Measurements from ENCODE around the gene NRBF2. TPM values are rescaled to one million over a fixed set of nuclear protein-coding genes. Genes with fewer than 3 reads are reported as not detected.

Gene NRBF2
- total and polyA plus RNA-seq, 2 donors (not counting 1 experiment from before 2014, with no cell fraction given), result 8.3 to 24.6 TPM

DNA sequence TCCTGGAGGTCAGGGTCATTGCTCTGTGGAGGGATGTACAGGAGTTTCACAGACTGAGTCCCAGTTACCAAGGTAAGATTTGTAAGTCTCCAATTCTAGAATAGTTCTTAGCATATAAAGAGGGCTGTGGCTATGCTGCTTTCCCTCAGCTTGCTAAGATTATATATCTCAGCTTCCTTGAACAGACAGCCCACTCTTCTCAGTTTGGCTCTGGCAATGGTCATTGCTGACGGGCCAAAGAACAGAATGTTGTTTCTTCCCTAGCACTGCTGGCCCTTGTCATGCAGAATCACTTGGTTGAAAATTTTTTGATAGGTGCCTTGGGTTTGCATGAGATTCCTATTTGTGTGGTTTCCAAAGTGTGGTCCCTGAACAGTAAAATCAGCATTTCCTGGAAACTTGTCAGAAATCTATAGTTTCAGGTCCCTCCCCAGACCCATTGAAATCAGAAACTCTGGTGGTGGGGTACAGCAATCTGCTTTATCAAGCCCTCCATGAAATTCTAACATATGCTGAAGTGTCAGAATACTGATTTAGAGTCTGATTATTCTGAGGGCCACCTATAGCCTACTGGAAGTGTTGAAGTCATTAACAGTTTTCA is 38.2 kb downstream of the NRBF2 start:
- ChIA-PET CTCF (interaction anchor here (1.9 to 16.5 kb wide), 3 partner anchors 13 to 547 kb away, joined by 4 to 453 read pairs (median 7); no protein-coding TSS in a partner anchor), POLR2A (no interaction called here)
- peaks cover 29% of the 10 kb centered on the region for H3K4me1 Mint-ChIP-seq
- H3K4me3 Mint-ChIP-seq, result no peak overlapping the region
- no peak overlapping the region for H2AFZ ChIP-seq (ENCODE audit: insufficient read depth, low read depth, low read length, poor library complexity, severe bottlenecking)
- H3K79me2 ChIP-seq (ENCODE audit: control insufficient read depth, insufficient read depth, low read length), result peaks cover 11% of the 10 kb centered on the region
- DNase-seq, result no peak
- TF ChIP-seq, protein P1, sequence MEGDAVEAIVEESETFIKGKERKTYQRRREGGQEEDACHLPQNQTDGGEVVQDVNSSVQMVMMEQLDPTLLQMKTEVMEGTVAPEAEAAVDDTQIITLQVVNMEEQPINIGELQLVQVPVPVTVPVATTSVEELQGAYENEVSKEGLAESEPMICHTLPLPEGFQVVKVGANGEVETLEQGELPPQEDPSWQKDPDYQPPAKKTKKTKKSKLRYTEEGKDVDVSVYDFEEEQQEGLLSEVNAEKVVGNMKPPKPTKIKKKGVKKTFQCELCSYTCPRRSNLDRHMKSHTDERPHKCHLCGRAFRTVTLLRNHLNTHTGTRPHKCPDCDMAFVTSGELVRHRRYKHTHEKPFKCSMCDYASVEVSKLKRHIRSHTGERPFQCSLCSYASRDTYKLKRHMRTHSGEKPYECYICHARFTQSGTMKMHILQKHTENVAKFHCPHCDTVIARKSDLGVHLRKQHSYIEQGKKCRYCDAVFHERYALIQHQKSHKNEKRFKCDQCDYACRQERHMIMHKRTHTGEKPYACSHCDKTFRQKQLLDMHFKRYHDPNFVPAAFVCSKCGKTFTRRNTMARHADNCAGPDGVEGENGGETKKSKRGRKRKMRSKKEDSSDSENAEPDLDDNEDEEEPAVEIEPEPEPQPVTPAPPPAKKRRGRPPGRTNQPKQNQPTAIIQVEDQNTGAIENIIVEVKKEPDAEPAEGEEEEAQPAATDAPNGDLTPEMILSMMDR (IDR thresholded peaks at IDR 0.05), result no peak
- no peak for TF ChIP-seq EZH2 (IDR thresholded peaks at IDR 0.05; ENCODE audit: borderline replicate concordance, insufficient read depth, low read depth, low read length, poor library complexity, severe bottlenecking)
- H3K36me3 ChIP-seq (replicated peaks in 1 of 2; ENCODE audit: control extremely low read depth in 1 of 2, control insufficient read depth in 1 of 2, extremely low read depth in 1 of 2, insufficient read depth in 2 of 2, low read length in 1 of 2), result peaks cover 15 to 61% of the 10 kb centered on the region in 2 experiments
- H3K9me3 Mint-ChIP-seq (ENCODE audit: insufficient read depth), result no peaks in the 10 kb centered on the region
- peak overlapping the region; percentile 53 for H3K27ac Mint-ChIP-seq
- no CpG with 5 or more reads among the region's 1 CpG for WGBS (ENCODE audit: insufficient coverage)
- H4K20me1 ChIP-seq (ENCODE audit: control insufficient read depth, insufficient read depth, low read length, poor library complexity, severe bottlenecking), result peaks cover 8% of the 10 kb centered on the region
- intact Hi-C loops (cut with micrococcal nuclease), result loop anchor here (5.0 kb wide), 1 partner anchor 96 kb away; no protein-coding TSS in a partner anchor
- no peak overlapping the region for H3K27ac ChIP-seq (ENCODE audit: low read length in 2 of 2)
- H3K4me3 ChIP-seq (ENCODE audit: control extremely low read depth in 1 of 5, extremely low read depth in 1 of 5, insufficient read depth in 1 of 5, low read depth in 2 of 5, low read length in 4 of 5), result no peak overlapping the region
- no peak overlapping the region for H3K9ac ChIP-seq (ENCODE audit: low read length)
- peaks cover 18 to 22% of the 10 kb centered on the region in 2 donors for H3K4me1 ChIP-seq (ENCODE audit: control insufficient read depth in 2 of 2, insufficient read depth in 2 of 2, low read length in 2 of 2)
- no peak for ATAC-seq (ENCODE audit: low read depth)
- no peak overlapping the region for H3K4me2 ChIP-seq (replicated peaks; ENCODE audit: low read depth, low read length, poor library complexity, severe bottlenecking)
- no peaks in the 10 kb centered on the region for H3K27me3 ChIP-seq (replicated peaks in 1 of 4; ENCODE audit: control extremely low read depth in 1 of 4, control insufficient read depth in 3 of 4, insufficient read depth in 4 of 4, low read length in 3 of 4)
- H3K27me3 Mint-ChIP-seq, result no peaks in the 10 kb centered on the region
- H3K9me3 ChIP-seq (ENCODE audit: control extremely low read depth in 1 of 3, control insufficient read depth in 2 of 3, insufficient read depth in 1 of 3, low read length in 2 of 3), result no peaks in the 10 kb centered on the region

DNA sequence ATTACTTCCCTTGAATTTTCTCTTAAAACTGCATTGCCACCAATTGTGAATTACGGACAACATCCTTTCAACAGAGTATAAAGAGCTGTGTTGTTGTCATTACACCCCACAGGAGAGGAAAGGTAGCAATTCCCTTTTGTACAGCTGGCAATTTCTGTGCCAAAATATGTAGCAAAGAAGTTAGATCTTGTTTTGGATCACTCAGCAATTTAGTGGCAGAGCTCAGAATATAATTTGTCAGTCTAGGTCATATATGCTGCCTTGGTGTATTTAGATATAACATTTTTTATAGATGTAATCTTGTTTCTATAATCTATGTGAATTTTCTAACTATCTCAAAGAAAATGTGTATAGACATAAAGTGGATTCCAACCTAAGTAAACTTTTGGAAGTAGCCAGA is 38.8 kb downstream of the NRBF2 start:
- Mint-ChIP-seq H3K4me1 (peaks cover 29% of the 10 kb centered on the region), H3K4me3 (no peak overlapping the region), H3K27me3 (no peaks in the 10 kb centered on the region), H3K27ac (no peak overlapping the region), H3K9me3 (ENCODE audit: insufficient read depth) (no peaks in the 10 kb centered on the region)
- no peak overlapping the region for H3K4me3 ChIP-seq (ENCODE audit: control extremely low read depth in 1 of 5, extremely low read depth in 1 of 5, insufficient read depth in 1 of 5, low read depth in 2 of 5, low read length in 4 of 5)
- DNase-seq (no peak), ATAC-seq (ENCODE audit: low read depth) (no peak)
- H3K27me3 ChIP-seq (replicated peaks in 1 of 4; ENCODE audit: control extremely low read depth in 1 of 4, control insufficient read depth in 3 of 4, insufficient read depth in 4 of 4, low read length in 3 of 4), result no peaks in the 10 kb centered on the region
- no peak overlapping the region for H3K9ac ChIP-seq (ENCODE audit: low read length)
- ChIA-PET CTCF (interaction anchor here (16.5 kb wide), 1 partner anchor 547 kb away, joined by 453 read pairs; no protein-coding TSS in a partner anchor), POLR2A (no interaction called here)
- H3K4me1 ChIP-seq (ENCODE audit: control insufficient read depth in 2 of 2, insufficient read depth in 2 of 2, low read length in 2 of 2), result peaks cover 18 to 22% of the 10 kb centered on the region in 2 donors
- H2AFZ ChIP-seq (ENCODE audit: insufficient read depth, low read depth, low read length, poor library complexity, severe bottlenecking), result no peak overlapping the region
- H3K36me3 ChIP-seq (replicated peaks in 1 of 2; ENCODE audit: control extremely low read depth in 1 of 2, control insufficient read depth in 1 of 2, extremely low read depth in 1 of 2, insufficient read depth in 2 of 2, low read length in 1 of 2), result peaks cover 14 to 66% of the 10 kb centered on the region in 2 experiments
- no peak overlapping the region for H3K4me2 ChIP-seq (replicated peaks; ENCODE audit: low read depth, low read length, poor library complexity, severe bottlenecking)
- peaks cover 11% of the 10 kb centered on the region for H3K79me2 ChIP-seq (ENCODE audit: control insufficient read depth, insufficient read depth, low read length)
- peak overlapping the region in 1 of 2 donors; percentile 38 for H3K27ac ChIP-seq (ENCODE audit: low read length in 2 of 2)
- peaks cover 6% of the 10 kb centered on the region for H4K20me1 ChIP-seq (ENCODE audit: control insufficient read depth, insufficient read depth, low read length, poor library complexity, severe bottlenecking)
- intact Hi-C loops (cut with micrococcal nuclease), result loop anchor here (5.0 kb wide), 1 partner anchor 95 kb away; no protein-coding TSS in a partner anchor
- no CpG with 5 or more reads among the region's 1 CpG for WGBS (ENCODE audit: insufficient coverage)
- no peak for TF ChIP-seq EZH2 (IDR thresholded peaks at IDR 0.05; ENCODE audit: borderline replicate concordance, insufficient read depth, low read depth, low read length, poor library complexity, severe bottlenecking)
- TF ChIP-seq, protein P1 (IDR thresholded peaks at IDR 0.05), result no peak
- no peaks in the 10 kb centered on the region for H3K9me3 ChIP-seq (ENCODE audit: control extremely low read depth in 1 of 3, control insufficient read depth in 2 of 3, insufficient read depth in 1 of 3, low read length in 2 of 3)
